ENCODE measurements around the gene SVIL.
"Not testable (repeated sequence)": the region's sequence is repeated elsewhere in the genome, so short reads cannot be mapped to it uniquely, and the experiment has no call there.

SVIL gene

DNA sequence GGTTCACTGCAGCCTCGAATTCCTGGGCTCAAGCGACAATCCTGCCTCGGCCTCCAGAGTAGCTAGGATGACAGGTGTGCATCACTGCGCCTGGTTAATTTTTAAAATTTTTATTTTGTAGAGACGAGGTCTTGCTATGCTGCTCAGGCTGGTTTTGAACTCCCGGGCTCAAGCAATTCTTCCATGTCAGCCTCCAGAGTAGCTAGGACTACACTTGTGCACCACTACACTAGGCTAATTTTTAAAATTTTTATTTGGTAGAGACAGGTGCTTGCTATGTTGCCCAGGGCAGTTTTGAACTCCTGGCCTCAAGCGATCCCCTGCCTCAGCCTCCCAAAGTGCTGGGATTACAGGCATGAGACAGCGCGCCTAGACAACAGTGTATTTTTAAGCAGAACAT is 120.5 kb downstream of the SVIL start:
- H3K4me3 ChIP-seq (ENCODE audit: low read depth, low read length) = no peak overlapping the region
- ChIA-PET POLR2A (no interaction called here), CTCF (interaction anchor here (0.6 to 5.2 kb wide), 20 partner anchors 9 to 222 kb away, joined by 3 to 69 read pairs (median 7); no protein-coding TSS in a partner anchor)
- DNase-seq (ENCODE audit: low read depth, low spot score) = no peak
- TF ChIP-seq, protein P1, sequence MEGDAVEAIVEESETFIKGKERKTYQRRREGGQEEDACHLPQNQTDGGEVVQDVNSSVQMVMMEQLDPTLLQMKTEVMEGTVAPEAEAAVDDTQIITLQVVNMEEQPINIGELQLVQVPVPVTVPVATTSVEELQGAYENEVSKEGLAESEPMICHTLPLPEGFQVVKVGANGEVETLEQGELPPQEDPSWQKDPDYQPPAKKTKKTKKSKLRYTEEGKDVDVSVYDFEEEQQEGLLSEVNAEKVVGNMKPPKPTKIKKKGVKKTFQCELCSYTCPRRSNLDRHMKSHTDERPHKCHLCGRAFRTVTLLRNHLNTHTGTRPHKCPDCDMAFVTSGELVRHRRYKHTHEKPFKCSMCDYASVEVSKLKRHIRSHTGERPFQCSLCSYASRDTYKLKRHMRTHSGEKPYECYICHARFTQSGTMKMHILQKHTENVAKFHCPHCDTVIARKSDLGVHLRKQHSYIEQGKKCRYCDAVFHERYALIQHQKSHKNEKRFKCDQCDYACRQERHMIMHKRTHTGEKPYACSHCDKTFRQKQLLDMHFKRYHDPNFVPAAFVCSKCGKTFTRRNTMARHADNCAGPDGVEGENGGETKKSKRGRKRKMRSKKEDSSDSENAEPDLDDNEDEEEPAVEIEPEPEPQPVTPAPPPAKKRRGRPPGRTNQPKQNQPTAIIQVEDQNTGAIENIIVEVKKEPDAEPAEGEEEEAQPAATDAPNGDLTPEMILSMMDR (IDR thresholded peaks at IDR 0.05; ENCODE audit: insufficient read depth, low read length, missing control alignments) = no peak

DNA sequence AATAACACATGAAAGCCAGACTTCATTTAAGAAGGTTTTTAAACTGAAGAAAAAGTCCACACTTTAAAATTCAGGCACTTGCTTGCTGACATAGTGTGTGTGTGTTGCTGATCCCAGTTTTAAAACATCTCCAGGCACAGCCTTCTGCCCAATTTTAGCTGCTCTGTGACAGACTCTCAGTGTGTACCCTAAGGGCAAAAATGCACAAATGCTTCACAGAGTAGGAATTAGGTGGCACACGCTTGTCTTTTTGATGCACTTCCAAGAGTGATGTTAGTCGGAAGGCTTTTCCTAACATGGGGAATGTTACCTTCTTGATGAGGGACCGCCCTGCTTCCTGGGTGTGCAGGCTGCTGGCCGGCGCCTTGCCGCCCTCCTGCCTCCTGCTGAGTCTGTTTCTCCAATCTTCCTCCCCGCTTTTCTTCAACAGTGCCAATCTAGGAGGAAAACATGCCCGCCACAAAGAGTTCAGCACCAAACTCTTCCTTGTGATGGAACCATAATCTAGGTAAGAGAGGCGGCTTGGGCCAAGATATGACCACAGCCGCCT is 122.3 kb downstream of the SVIL start:
- ChIA-PET POLR2A (no interaction called here), CTCF (interaction anchor here (0.7 to 5.2 kb wide), 27 partner anchors 9 to 883 kb away, joined by 3 to 69 read pairs (median 5); no protein-coding TSS in a partner anchor)
- TF ChIP-seq, protein P1 (IDR thresholded peaks at IDR 0.05; ENCODE audit: insufficient read depth, low read length, missing control alignments) = no peak
- no peak overlapping the region for H3K4me3 ChIP-seq (ENCODE audit: low read depth, low read length)
- no peak for DNase-seq (ENCODE audit: low read depth, low spot score)

DNA sequence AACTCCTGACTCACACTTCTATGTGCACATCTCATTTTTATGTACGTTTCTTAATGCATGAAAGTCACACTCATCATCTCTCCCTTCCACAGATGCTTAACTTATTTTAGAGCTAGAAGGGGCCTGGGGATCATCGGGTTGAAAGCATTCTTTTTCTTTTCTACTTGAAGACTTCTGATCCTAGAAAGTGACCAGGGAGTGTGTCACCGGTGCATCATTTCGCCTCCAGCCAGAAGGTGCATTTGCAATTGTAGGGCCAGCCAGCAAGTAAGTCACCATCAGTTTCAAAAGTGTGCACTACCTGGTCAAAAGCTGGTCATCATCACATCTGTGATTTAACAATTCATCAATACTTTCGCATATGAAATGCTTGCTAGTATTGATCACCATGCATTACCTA is 123.0 kb downstream of the SVIL start:
- DNase-seq (ENCODE audit: low read depth, low spot score); POLR2A ChIA-PET; H3K4me3 ChIP-seq (ENCODE audit: low read depth, low read length): not testable (repeated sequence)
- CTCF ChIA-PET = interaction anchor here (0.9 to 5.2 kb wide), 15 partner anchors 8 to 134 kb away, joined by 3 to 69 read pairs (median 8); no protein-coding TSS in a partner anchor

DNA sequence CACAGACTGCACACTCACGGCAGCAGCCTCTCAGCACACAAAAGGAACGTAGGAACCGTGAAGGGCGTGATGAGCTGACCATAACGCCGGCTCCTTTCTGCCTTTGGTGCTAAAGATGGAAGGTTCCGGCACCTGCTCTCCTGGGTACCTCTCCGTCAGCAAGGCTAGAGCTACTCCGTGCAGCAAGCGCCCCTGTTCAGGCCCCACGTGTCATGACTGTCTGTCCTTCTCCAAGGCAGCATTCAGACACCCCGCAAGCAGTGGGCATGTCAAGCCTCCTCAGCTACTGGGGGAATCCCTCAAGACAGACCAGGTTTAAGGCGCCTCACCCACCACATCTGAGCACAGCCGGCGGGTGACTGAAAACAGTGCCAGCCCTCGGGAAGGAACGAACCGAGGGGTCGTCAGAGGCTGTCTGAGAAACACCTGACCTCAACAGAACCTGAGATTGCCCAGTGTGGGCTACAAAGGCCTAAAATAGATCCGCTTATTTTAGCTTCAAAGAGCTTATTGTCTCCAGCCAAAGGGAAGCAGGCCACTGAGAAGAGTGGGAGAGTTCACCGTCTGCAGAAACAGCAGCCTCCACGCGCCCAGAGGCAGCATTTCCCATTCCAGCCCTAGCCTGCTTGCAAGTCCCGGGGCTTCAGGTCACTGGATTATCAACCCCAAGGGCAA is 124.2 kb downstream of the SVIL start:
- POLR2A ChIA-PET; DNase-seq (ENCODE audit: low read depth, low spot score); H3K4me3 ChIP-seq (ENCODE audit: low read depth, low read length): not testable (repeated sequence)
- CTCF ChIA-PET = interaction anchor here (2.0 to 2.1 kb wide), 2 partner anchors 12 to 14 kb away, joined by 8 to 10 read pairs; no protein-coding TSS in a partner anchor

DNA sequence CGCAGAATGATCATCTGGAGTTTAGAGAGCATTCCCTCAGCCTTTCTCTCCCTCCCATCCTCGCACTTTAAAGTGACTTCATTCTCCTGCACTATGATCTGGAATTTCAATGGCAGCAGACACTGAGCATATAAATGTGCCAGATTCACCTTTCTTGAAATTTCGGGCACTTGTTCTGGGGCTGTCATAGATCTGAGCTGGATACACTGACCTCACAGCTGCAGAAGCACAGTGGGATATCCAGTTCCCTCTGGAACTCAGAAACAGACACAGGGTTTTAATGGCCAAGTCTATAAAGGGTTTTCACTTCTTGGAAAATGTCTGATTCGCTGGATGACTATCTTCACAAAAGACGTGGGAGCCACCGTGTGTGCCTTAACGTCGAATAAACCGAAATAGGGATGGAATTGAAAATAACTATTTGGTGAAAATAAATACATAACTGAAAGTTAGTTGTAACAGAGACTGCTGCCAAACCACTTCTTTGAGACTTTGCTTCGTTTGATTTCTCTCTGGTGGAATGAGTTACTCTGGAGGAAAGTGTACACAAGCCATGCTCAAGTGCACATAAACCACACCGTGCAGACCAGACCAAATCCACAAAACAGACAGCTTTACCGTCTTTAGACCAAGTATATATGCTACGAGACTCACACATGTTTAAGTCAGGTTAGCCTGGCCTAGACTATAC is 126.1 kb downstream of the SVIL start:
- CTCF ChIA-PET = interaction anchor here (1.3 to 2.1 kb wide), 5 partner anchors 12 to 123 kb away, joined by 3 to 10 read pairs (median 6); no protein-coding TSS in a partner anchor
- TF ChIP-seq, protein P1 (IDR thresholded peaks at IDR 0.05; ENCODE audit: insufficient read depth, low read length, missing control alignments) = no peak
- POLR2A ChIA-PET = no interaction called here
- no peak for DNase-seq (ENCODE audit: low read depth, low spot score)
- no peak overlapping the region for H3K4me3 ChIP-seq (ENCODE audit: low read depth, low read length)

DNA sequence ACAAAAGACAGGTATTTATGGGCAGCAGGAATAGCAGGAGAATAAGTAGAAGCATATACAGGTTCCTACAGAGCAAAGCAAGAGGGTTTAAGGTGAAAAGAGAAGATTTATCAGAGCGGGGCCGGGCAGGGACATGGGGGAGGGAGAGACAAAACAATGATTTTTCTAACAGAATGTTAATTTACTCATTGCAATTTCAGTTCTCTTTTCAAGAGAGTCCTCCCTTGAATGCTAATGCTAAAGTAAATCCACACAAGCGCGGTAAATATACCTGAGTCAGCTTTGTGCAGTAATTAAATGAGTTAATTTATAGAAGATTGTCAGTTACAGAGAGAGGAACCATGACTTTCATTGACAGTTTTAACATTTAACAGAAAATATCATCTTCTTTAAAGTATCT is 127.0 kb downstream of the SVIL start:
- CTCF ChIA-PET = interaction anchor here (1.0 kb wide), 1 partner anchor 7 kb away, joined by 3 read pairs; no protein-coding TSS in a partner anchor
- POLR2A ChIA-PET; H3K4me3 ChIP-seq (ENCODE audit: low read depth, low read length); DNase-seq (ENCODE audit: low read depth, low spot score): not testable (repeated sequence)

DNA sequence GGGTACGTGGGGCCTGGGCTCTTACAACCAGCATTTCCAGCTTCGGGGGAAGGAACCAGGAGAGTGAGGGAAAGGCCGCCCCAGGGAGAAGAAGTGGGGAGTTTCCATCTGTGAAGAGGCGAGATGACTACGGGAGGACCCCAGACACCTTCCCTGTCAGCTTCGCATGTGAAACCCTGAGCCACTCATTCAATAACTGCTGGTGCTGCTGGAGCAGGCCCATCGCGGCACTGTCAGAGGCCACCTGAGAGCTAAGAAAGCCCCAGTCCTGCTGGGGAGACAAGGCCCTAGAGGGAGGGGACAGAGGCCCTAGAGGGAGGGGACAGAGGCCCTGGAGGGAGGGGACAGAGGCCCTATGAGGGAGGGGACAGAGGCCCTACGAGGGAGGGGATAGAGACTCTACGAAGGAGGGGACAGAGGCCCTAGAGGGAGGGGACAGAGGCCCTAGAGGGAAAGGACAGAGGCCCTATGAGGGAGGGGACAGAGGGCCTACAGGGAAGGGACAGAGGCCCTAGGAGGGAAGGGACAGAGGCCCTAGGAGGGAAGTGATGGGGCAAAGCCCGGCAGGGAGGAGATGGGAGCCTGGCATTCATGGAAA is 128.3 kb downstream of the SVIL start:
- POLR2A ChIA-PET; DNase-seq (ENCODE audit: low read depth, low spot score); H3K4me3 ChIP-seq (ENCODE audit: low read depth, low read length): not testable (repeated sequence)
- CTCF ChIA-PET = interaction anchor here (1.0 kb wide), 1 partner anchor 9 kb away, joined by 3 read pairs; no protein-coding TSS in a partner anchor

DNA sequence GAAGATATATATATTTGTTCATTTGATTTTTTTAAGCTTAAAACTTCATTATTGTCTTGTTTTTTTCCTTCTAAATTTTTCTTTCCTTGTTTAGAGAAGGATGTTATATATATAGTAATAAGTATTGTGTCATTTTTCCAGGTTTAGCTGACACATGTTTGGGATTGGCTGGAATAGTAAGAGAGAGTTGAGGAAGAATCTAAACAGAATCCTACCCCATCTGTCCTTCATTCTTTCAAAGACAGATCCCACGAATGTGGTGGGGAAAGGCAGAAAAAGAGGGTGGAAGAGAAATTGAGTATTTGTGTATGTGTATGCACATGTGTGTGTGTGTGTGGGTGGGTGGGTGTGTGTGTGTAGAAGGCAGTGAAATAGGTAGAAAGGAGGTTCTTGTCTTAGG is 132.4 kb downstream of the SVIL start:
- no peak overlapping the region for H3K4me3 ChIP-seq (ENCODE audit: low read depth, low read length)
- TF ChIP-seq, protein P1 (IDR thresholded peaks at IDR 0.05; ENCODE audit: insufficient read depth, low read length, missing control alignments) = no peak
- ChIA-PET POLR2A (no interaction called here), CTCF (interaction anchor here (0.7 to 3.9 kb wide), 13 partner anchors 12 to 392 kb away, joined by 3 to 65 read pairs (median 4); no protein-coding TSS in a partner anchor)
- no peak for DNase-seq (ENCODE audit: low read depth, low spot score)

Data from AG04449 (cell line).